Retina (tissue), 1 donor: Measurements from ENCODE around the gene TAF9.
"Not testable (repeated sequence)": the region's sequence is repeated elsewhere in the genome, so short reads cannot be mapped to it uniquely, and the experiment has no call there.

ENCODE experiments used
- DNase-seq: peaks from one replicate; pipeline ENCODE4 v3.0.0-alpha.2; 2016

Gene TAF9

GRCh38 chr5:69369340-69370121 is at the start of gene TAF9, which contains the start of the genes AK6 and RAD17:
Gene TAF9, minus strand, starts transcription at chr5:69369520. Its CDS starts 3,783 bp downstream, at chr5:69365737.
Gene AK6, minus strand, starts transcription at chr5:69369520. Its CDS starts 30 bp downstream, at chr5:69369490.
Gene RAD17, plus strand, starts transcription at chr5:69369818. Its CDS starts 2,391 bp downstream, at chr5:69372209.
- DNase-seq = peak; percentile 100

GRCh38 chr5:69418554-69418953 is 49.2 kb upstream of the TAF9 start:
- no peak for DNase-seq

GRCh38 chr5:69416699-69417098 is 47.4 kb upstream of the TAF9 start:
- DNase-seq = no peak

- DNase-seq = peak; percentile 2
Measured at GRCh38 chr5:69416180-69416579, 46.9 kb upstream of the TAF9 start.

GRCh38 chr5:69415584-69415958 is 46.3 kb upstream of the TAF9 start:
- DNase-seq = peak; percentile 50

GRCh38 chr5:69414885-69415583 is 45.7 kb upstream of the TAF9 start, which contains the start of gene MARVELD2:
Gene MARVELD2, plus strand, starts transcription at chr5:69415116. Its CDS starts 4,270 bp downstream, at chr5:69419386.
- DNase-seq = peak; percentile 47

GRCh38 chr5:69404659-69405330 is 35.5 kb upstream of the TAF9 start:
- DNase-seq = no peak

GRCh38 chr5:69378376-69378775 is 9.1 kb upstream of the TAF9 start:
- DNase-seq = no peak

- no peak for DNase-seq
Measured at GRCh38 chr5:69374911-69375446, 5.7 kb upstream of the TAF9 start.

- no peak for DNase-seq
Measured at GRCh38 chr5:69372394-69372793, 3.1 kb upstream of the TAF9 start.

GRCh38 chr5:69370335-69370734 is 1.0 kb upstream of the TAF9 start:
- not testable (repeated sequence) for DNase-seq

- no peak for DNase-seq
Measured at GRCh38 chr5:69368458-69369339, 621 bp downstream of the TAF9 start.

GRCh38 chr5:69367697-69368279 is 1.5 kb downstream of the TAF9 start:
- DNase-seq = no peak

GRCh38 chr5:69364850-69365249 is 4.5 kb downstream of the TAF9 start:
- DNase-seq = no peak

- no peak for DNase-seq
Measured at GRCh38 chr5:69364414-69364813, 4.9 kb downstream of the TAF9 start.

GRCh38 chr5:69360442-69360841 is 8.9 kb downstream of the TAF9 start:
- no peak for DNase-seq

- DNase-seq = no peak
Measured at GRCh38 chr5:69359699-69360098, 9.6 kb downstream of the TAF9 start.

GRCh38 chr5:69350664-69351063 is 18.7 kb downstream of the TAF9 start:
- DNase-seq = no peak

GRCh38 chr5:69343083-69343482 is 26.2 kb downstream of the TAF9 start:
- no peak for DNase-seq

- no peak for DNase-seq
Measured at GRCh38 chr5:69341520-69342161, 27.7 kb downstream of the TAF9 start.

- DNase-seq = no peak
Measured at GRCh38 chr5:69335341-69335935, 33.9 kb downstream of the TAF9 start.
